GM12874 (cell line): ENCODE results near the gene SULT1C4.

ENCODE experiments used
- TF ChIP-seq, protein P1 (sequence below): IDR thresholded peaks from 2 replicates; pipeline ENCODE4 v1.5.1; 2011; ENCODE audit warnings: low read depth, mild to moderate bottlenecking, control low read depth, low read length, moderate library complexity; ENCODE audit not compliant: insufficient read depth

SULT1C4 gene

DNA sequence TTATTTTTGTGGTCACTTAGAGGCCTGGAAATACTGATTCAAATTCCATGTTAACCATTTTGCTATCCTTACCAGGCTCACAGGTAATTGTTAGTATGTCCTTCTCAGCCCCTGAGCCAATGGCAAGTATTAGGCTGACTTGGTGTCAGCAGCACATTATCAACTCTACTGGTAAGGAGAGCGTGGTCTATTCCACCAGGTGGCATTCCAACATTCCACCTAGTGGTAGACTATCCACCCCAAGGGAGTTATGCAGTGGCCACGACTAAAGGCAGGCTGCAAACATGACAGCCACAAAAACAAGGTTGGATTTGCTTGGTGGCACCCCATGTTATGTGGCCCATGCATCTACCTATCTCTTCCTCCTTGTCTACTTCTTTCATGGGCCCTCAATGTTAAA is 39.5 kb downstream of the SULT1C4 start:
- TF ChIP-seq, protein P1, sequence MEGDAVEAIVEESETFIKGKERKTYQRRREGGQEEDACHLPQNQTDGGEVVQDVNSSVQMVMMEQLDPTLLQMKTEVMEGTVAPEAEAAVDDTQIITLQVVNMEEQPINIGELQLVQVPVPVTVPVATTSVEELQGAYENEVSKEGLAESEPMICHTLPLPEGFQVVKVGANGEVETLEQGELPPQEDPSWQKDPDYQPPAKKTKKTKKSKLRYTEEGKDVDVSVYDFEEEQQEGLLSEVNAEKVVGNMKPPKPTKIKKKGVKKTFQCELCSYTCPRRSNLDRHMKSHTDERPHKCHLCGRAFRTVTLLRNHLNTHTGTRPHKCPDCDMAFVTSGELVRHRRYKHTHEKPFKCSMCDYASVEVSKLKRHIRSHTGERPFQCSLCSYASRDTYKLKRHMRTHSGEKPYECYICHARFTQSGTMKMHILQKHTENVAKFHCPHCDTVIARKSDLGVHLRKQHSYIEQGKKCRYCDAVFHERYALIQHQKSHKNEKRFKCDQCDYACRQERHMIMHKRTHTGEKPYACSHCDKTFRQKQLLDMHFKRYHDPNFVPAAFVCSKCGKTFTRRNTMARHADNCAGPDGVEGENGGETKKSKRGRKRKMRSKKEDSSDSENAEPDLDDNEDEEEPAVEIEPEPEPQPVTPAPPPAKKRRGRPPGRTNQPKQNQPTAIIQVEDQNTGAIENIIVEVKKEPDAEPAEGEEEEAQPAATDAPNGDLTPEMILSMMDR: no peak

DNA sequence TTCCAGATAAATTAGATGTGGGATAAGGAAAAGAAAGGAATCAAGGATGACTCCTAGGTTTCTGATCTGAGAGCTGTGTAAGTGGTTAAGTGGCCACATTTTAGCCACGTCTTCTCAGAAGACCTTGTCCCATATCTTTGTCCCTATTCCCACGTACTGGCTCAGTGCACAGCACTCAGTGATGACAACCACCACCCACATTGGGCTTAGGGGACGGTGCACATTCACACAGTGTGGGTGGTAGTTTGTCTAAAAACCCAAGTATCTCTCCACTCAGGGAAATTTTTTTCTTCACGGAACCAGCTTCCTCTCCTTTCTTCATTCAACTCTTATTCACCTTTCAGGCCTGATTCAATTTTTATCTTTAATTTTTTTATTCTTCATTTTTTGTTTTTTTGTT is 40.7 kb downstream of the SULT1C4 start:
- TF ChIP-seq, protein P1: no peak

DNA sequence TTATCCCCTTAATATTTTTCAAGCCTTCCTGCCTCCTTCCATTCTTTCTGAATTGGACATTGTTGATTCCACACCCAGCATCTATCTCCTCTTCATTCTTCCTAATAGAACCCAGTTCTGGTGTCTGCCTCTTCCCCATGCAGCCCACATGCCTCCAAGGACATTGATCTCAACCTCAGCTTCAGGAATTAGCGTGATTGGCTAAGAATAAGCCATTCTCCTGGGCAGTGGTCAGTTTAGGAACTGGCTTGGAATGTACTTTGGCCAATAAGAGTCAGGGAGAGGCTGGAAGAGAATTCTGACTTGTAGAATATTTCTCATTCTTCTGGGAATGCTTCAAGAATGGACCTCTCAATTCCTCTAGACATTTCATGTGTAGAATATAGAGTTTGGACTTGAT is 45.3 kb downstream of the SULT1C4 start:
- TF ChIP-seq, protein P1: no peak

DNA sequence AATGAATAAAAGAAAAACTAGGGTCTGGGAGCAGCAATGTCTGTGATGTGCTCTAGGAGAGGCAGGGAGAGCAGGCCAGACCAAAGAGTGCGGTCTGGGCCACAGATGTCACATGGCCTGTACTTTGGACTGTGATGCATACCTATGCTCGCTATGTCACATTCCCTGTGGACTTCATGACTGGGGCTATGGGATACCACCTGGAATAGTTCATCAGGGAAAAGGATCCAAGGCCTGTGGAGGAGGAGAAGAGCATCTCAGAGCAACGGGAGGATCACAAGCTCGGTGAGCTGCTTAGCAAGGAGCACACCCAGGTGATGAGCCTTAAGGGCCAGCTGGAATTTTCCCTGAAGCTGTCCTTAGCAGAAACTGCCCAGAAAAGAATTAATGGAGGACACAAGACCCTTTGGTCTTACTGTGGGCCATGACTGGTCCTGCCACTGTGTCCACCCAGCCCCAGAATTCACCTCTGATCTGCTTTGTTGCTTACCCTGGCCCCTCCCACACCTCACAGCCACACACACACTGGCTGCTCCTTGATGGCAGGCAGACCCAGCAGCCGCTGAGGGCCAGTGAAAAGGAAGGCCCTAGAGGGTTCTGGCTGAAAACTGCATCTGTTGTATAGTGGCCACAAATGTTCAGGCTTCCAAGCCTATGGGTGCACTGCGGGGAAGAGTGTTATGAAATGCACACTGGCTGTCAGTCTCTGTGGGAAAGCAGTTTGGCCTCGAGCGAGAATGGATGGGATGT is 45.9 kb downstream of the SULT1C4 start:
- TF ChIP-seq, protein P1: no peak

DNA sequence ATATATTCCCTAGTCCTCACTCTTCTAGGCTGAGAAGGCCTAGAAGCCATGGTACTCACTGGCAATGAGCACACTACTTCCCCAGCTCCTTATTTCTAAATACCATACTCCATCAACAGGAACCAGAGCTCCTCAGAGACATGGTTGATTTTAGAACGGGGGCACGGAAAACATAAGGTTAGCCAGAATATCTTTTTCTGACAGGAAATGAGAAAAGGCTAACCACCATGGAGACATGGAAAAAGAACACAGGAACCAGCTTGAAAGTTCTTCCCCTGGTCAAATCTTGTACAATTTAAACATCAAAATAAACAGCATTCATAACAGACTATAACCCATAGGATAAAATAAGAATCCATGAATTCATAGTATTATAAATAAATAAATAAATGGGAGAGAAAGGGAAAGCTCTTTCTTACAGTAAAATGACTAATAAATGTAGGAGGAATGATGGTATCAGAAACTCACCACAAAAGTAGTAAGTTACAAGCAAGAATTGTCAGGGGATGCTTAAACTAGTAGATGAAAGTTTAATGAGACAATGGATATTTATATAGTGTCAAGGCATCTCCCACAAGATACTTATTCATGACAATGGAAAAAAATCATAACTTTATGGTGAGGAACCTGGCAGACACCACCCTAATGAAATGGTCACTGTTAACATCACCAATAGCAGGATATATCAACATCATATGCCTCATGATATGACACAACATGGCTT is 50.7 kb downstream of the SULT1C4 start:
- TF ChIP-seq, protein P1: no peak

DNA sequence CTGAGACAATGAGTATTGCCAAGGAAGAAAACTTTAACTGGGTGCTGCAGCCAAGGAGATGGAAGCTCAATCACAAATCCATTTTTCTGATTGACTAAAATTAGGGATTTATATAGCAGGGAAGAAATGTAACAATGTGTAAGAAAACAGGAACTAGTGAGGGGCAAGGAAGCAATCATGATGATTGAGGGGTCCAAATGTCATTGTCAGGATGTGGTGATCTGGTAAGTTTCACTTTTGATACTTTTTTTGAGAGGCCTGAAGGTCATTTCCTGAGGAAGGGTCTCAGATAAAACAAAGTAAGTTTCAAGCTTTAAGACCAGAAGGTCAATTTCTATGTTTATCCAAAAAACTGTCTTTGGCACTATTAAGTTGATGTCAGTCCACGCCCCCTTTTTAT is 59.2 kb downstream of the SULT1C4 start:
- TF ChIP-seq, protein P1: no peak
